WI38 (cell line): Measurements from ENCODE around the gene SLC6A8.
A peak's percentile ranks its signal among the peaks of the same experiment; 100 is the strongest.

Experiments used
- H3K4me3 ChIP-seq: 2 replicates; pipeline ENCODE4 v1.5.1; 2011; ENCODE audit warnings: low read depth, mild to moderate bottlenecking, control low read depth, low read length
- TF ChIP-seq, protein P1 (sequence below): IDR thresholded peaks from 2 replicates; pipeline ENCODE4 v1.5.1; 2012; ENCODE audit warnings: low read depth, mild to moderate bottlenecking, control low read depth, low read length

The SLC6A8 gene

DNA sequence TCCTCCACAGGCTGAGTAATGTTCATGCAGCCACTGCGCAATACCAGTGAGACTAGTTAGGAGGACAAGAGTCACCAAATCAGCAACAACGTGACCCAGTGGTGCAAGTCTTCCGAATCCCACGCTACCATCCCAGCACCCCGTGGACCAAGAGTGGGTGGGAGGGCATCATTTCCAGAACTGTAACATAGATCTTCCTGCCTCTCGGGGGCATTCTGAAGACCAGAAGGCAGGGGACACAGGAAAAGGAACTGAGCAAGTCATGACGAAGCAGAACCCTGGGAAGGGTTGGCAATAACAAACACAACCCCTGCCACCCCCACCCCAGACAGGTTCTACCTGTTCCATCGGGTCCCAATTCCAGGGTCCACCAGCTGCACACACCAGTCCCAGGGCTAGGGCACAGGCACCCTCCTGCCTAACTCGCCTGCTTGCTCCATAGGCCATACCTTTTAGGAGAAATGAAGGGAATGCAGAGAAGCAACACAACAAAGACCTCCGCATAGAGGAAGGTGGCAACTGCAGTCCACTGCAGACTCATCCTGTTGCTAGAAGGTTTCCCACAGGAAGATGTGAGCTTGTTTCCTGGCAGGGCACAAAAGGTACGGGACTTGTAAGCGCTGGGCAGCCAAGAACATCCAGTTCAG is 35.1 kb downstream of the SLC6A8 start:
- TF ChIP-seq, protein P1, sequence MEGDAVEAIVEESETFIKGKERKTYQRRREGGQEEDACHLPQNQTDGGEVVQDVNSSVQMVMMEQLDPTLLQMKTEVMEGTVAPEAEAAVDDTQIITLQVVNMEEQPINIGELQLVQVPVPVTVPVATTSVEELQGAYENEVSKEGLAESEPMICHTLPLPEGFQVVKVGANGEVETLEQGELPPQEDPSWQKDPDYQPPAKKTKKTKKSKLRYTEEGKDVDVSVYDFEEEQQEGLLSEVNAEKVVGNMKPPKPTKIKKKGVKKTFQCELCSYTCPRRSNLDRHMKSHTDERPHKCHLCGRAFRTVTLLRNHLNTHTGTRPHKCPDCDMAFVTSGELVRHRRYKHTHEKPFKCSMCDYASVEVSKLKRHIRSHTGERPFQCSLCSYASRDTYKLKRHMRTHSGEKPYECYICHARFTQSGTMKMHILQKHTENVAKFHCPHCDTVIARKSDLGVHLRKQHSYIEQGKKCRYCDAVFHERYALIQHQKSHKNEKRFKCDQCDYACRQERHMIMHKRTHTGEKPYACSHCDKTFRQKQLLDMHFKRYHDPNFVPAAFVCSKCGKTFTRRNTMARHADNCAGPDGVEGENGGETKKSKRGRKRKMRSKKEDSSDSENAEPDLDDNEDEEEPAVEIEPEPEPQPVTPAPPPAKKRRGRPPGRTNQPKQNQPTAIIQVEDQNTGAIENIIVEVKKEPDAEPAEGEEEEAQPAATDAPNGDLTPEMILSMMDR, result no peak
- peak overlapping the region; percentile 70 for H3K4me3 ChIP-seq

DNA sequence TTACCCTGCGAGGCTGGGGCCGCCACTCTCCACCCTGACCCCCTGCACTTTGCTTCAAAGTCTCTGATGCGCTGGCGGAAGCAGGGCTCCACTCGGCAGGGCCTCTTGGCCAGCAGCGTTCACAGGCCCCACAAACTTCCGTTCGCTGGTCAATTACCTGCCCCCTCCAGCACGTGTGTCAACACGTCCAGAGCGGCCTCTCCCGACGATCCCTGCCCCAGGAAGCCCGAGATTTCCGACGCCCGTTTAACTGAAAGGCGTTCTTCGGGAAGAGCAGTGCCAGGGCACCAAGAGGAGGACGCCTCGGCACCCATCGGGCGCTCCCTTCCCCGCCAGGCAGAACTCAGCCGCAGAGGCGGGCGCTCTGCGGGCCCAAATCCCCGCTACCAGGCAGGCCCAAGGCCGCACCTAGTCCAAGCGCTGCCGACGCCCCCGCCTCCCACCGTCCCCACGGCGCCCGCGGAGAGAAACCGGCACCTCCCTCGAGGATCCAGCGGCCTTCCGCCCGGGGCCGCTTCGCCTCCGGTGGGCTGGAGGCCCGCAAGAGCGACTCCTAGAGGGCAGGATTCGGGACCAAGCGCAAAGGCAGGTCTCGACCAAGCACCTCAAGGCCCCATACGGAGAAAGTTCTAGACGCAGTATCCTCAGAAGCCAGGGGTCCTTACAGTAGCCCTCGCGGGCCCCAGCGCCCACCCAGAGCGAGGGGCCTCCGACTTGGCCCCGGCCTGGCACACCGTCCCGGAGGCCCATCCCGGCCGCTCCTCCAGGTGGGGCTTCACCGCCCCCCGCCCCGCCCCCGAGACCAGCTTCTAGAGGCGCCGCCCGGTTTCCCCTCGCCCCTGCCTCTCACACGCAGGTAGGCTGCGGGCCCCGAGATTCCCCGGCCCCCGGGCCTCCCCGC is 35.9 kb downstream of the SLC6A8 start:
- peak overlapping the region; percentile 70 for H3K4me3 ChIP-seq

DNA sequence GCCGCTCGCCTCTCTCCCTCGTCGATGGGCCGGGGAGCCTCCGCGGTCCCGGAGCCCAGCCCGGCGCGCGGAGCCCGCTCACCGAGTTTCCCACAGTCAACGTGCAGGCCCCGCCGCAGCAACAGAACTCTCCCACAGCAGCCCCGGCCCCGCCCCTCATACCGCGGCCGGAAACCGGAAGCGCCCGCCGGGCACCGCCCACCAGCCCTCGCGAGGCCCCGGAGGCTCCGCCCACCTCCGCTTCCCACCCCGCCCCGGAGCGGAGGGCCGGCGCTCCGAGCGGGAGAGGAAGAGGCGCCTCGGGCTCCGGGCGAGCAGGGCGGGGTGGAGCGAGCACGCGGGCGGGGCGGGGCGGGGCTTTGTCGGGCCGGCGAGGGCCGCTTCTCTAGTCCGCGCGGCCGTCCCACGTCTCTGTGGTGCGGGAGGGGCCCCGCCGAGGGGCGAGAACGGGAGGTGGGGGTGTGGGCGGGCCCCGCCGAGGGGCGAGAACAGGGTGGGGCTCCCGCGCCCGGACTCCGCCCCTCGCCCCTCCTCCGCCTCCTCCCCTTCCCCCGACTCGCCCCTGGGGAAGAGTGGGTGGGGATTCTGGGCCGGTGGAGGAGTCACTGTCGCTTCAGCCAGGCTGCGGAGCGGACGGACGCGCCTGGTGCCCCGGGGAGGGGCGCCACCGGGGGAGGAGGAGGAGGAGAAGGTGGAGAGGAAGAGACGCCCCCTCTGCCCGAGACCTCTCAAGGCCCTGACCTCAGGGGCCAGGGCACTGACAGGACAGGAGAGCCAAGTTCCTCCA is 36.7 kb downstream of the SLC6A8 start, which contains the start of the genes ABCD1 and BCAP31:
Gene ABCD1 (plus strand): TSS at position 605 of the 787 bp plus-strand sequence. CDS start 411 bp downstream, outside the sequence.
Gene BCAP31 (minus strand): TSS at position 136 of the 787 bp plus-strand sequence. CDS start 1,143 bp downstream, outside the sequence.
- TF ChIP-seq, protein P1, result no peak
- H3K4me3 ChIP-seq, result peak within 1 kb of the TSS; percentile 70

More for the DNA sequence above, 35.9 kb downstream of the SLC6A8 start:
- TF ChIP-seq, protein P1, result peak; percentile 18; the same call in 1 of the 2 replicates

DNA sequence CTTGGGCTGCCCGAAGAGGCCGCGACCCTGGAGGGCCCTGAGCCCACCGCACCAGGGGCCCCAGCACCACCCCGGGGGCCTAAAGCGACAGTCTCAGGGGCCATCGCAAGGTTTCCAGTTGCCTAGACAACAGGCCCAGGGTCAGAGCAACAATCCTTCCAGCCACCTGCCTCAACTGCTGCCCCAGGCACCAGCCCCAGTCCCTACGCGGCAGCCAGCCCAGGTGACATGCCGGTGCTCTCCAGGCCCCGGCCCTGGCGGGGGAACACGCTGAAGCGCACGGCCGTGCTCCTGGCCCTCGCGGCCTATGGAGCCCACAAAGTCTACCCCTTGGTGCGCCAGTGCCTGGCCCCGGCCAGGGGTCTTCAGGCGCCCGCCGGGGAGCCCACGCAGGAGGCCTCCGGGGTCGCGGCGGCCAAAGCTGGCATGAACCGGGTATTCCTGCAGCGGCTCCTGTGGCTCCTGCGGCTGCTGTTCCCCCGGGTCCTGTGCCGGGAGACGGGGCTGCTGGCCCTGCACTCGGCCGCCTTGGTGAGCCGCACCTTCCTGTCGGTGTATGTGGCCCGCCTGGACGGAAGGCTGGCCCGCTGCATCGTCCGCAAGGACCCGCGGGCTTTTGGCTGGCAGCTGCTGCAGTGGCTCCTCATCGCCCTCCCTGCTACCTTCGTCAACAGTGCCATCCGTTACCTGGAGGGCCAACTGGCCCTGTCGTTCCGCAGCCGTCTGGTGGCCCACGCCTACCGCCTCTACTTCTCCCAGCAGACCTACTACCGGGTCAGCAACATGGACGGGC is 37.5 kb downstream of the SLC6A8 start:
- peak overlapping the region; percentile 49 for H3K4me3 ChIP-seq
- TF ChIP-seq, protein P1, result no peak

DNA sequence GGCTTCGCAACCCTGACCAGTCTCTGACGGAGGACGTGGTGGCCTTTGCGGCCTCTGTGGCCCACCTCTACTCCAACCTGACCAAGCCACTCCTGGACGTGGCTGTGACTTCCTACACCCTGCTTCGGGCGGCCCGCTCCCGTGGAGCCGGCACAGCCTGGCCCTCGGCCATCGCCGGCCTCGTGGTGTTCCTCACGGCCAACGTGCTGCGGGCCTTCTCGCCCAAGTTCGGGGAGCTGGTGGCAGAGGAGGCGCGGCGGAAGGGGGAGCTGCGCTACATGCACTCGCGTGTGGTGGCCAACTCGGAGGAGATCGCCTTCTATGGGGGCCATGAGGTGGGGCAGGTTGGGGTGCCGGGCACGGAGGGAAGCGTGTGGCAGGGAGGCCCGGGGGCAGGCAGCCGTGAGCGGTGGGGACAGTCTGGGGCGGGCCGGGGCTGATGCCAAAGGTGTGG is 38.1 kb downstream of the SLC6A8 start:
- no peak overlapping the region for H3K4me3 ChIP-seq
- TF ChIP-seq, protein P1, result no peak
